Neuronal stem cell (in vitro differentiated cells): ENCODE results near the gene FAM8A1. TPM values are rescaled to one million over a fixed set of nuclear protein-coding genes. Genes with fewer than 3 reads are reported as not detected.

Experiments
- DNase-seq: peaks from one replicate; pipeline ENCODE4 v3.0.0-alpha.2; 2013; ENCODE audit warnings: low spot score
- H2AFZ ChIP-seq: one replicate; pipeline ENCODE4 v1.6.1; 2013; ENCODE audit warnings: mild to moderate bottlenecking, low read length, inconsistent platforms
- H2AK5ac ChIP-seq: 2 replicates; pipeline ENCODE4 v1.6.1; 2013; ENCODE audit warnings: low read depth, mild to moderate bottlenecking, inconsistent platforms, low read length, moderate library complexity, mixed read lengths
- H2BK120ac ChIP-seq: 2 replicates; pipeline ENCODE4 v1.6.1; 2013; ENCODE audit warnings: low read depth, mild to moderate bottlenecking, inconsistent platforms, low read length, moderate library complexity, mixed read lengths
- H2BK12ac ChIP-seq: one replicate; pipeline ENCODE4 v1.6.1; 2013; ENCODE audit warnings: low read length, inconsistent platforms
- H2BK15ac ChIP-seq: 2 replicates; pipeline ENCODE4 v1.6.1; 2013; ENCODE audit warnings: mild to moderate bottlenecking, low read length, inconsistent platforms, mixed read lengths
- H2BK5ac ChIP-seq: one replicate; pipeline ENCODE4 v1.6.1; 2013; ENCODE audit warnings: inconsistent platforms, mild to moderate bottlenecking, low read length, moderate library complexity
- H3K14ac ChIP-seq: one replicate; pipeline ENCODE4 v1.6.1; 2013; ENCODE audit warnings: low read length, inconsistent platforms
- H3K18ac ChIP-seq: 2 replicates; pipeline ENCODE4 v1.6.1; 2013; ENCODE audit warnings: low read length, inconsistent platforms
- H3K23ac ChIP-seq: 2 replicates; pipeline ENCODE4 v1.6.1; 2013; ENCODE audit warnings: low read depth, mild to moderate bottlenecking, mixed read lengths, low read length, inconsistent platforms; ENCODE audit not compliant: poor library complexity
- H3K27ac ChIP-seq: replicated peaks from 3 replicates; pipeline ENCODE4 v1.5.1; 2013; ENCODE audit warnings: low read length, inconsistent platforms
- H3K27me3 ChIP-seq, 3 experiments: 2 replicates each; pipeline ENCODE4 v1.6.1; 2013; ENCODE audit warnings: low read length in 3 of 3, mild to moderate bottlenecking in 2 of 3, inconsistent platforms in 1 of 3, low read depth in 1 of 3, mixed read lengths in 1 of 3, moderate library complexity in 1 of 3; ENCODE audit not compliant: control insufficient read depth in 3 of 3, insufficient read depth in 3 of 3
- H3K36me3 ChIP-seq, 2 donors: replicated peaks in 1 of 2; 2 replicates each; pipeline ENCODE4 v1.6.1; 2013; ENCODE audit warnings: low read length in 2 of 2; ENCODE audit not compliant: control insufficient read depth in 2 of 2, insufficient read depth in 2 of 2
- H3K4ac ChIP-seq: 2 replicates; pipeline ENCODE4 v1.6.1; 2013; ENCODE audit warnings: inconsistent platforms, mild to moderate bottlenecking, low read length, moderate library complexity
- H3K4me1 ChIP-seq, 2 donors: 1 replicate in 1 of 2; 2 replicates in 1 of 2; pipeline ENCODE4 v1.6.1; 2013; ENCODE audit warnings: low read length in 2 of 2, low read depth in 1 of 2; ENCODE audit not compliant: control insufficient read depth in 2 of 2, insufficient read depth in 1 of 2
- H3K4me2 ChIP-seq: one replicate; pipeline ENCODE4 v1.6.1; 2013; ENCODE audit warnings: mild to moderate bottlenecking, low read length, inconsistent platforms; ENCODE audit not compliant: insufficient read depth, poor library complexity, severe bottlenecking
- H3K4me3 ChIP-seq, 2 donors: 2 replicates each; pipeline ENCODE4 v1.5.1; 2013; ENCODE audit warnings: low read length in 2 of 2, mild to moderate bottlenecking in 2 of 2, inconsistent platforms in 1 of 2, moderate library complexity in 1 of 2
- H3K79me1 ChIP-seq: one replicate; pipeline ENCODE4 v1.6.1; 2013; ENCODE audit warnings: low read depth, mild to moderate bottlenecking, inconsistent platforms, low read length, moderate library complexity
- H3K9ac ChIP-seq: one replicate; pipeline ENCODE4 v1.6.1; 2013; ENCODE audit warnings: mild to moderate bottlenecking, low read depth, low read length, inconsistent platforms; ENCODE audit not compliant: poor library complexity
- H3K9me3 ChIP-seq, 2 donors: replicated peaks in 1 of 2; 2 replicates each; pipeline versions ENCODE3 to v1.6.1; 2013; ENCODE audit warnings: low read length in 2 of 2, mild to moderate bottlenecking in 2 of 2, inconsistent platforms in 1 of 2, low read depth in 1 of 2, mixed read lengths in 1 of 2, moderate library complexity in 1 of 2; ENCODE audit not compliant: control insufficient read depth in 2 of 2, insufficient read depth in 1 of 2
- H4K8ac ChIP-seq: one replicate; pipeline ENCODE4 v1.6.1; 2013; ENCODE audit warnings: low read depth, mild to moderate bottlenecking, inconsistent platforms, low read length, moderate library complexity
- H4K91ac ChIP-seq: one replicate; pipeline ENCODE4 v1.6.1; 2013; ENCODE audit warnings: low read length, low read depth, mild to moderate bottlenecking, inconsistent platforms; ENCODE audit not compliant: poor library complexity
- WGBS, 2 donors: extraction: QIAGEN DNeasy Blood & Tissue Kit; methylation state at CpG; one replicate each; pipeline ENCODE4 v1.1.7; 2013; ENCODE audit warnings: missing lambda C conversion rate in 2 of 2, mixed read lengths in 1 of 2; ENCODE audit not compliant: insufficient read length in 2 of 2, insufficient replicate concordance in 1 of 2; ENCODE audit errors: extremely low coverage in 2 of 2; 5-methylcytosine and 5-hydroxymethylcytosine counted together
- polyA plus RNA-seq, 2 experiments: library from polyadenylated mRNA; stranded (reverse); fragments of 200-250 nt; gene quantifications; one replicate each; pipeline ENCODE4 v1.2.3, GENCODE V29; 2013

Gene FAM8A1, protein sequence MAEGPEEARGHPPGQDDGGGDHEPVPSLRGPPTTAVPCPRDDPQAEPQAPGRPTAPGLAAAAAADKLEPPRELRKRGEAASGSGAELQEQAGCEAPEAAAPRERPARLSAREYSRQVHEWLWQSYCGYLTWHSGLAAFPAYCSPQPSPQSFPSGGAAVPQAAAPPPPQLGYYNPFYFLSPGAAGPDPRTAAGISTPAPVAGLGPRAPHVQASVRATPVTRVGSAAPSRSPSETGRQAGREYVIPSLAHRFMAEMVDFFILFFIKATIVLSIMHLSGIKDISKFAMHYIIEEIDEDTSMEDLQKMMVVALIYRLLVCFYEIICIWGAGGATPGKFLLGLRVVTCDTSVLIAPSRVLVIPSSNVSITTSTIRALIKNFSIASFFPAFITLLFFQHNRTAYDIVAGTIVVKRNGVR
- polyA plus RNA-seq (2013, experiment 1 of 2), result 16.1 TPM
- polyA plus RNA-seq (2013, experiment 2 of 2), result 16.3 TPM

DNA sequence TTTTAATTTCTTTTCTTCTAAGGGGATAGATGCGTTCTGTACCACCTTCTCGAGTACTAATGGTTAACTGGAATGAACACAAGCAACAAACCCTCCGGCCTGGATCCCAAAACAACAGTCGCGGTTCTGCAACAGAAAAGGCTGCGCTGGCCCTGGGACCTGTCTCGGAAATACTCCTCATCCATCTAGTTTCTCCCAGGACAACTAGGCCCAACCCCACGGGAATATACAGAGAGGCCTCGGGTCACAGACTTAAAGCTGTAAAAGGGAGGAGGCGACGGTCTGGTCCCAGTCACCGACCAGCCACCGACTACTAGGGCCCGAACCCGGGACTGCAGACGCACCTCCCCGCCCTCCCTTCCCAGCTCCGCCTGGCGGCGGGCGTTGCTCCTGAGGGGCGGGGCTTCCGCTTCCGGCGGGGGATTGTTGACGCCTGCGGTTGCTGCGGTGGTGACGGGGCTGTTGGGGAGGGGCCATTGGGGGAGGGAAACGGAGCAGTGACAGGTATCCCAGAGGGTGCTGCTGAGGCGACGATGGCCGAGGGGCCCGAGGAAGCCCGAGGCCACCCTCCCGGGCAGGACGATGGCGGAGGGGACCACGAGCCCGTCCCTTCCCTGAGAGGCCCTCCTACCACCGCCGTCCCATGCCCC is at the start of gene FAM8A1:
FAM8A1 (plus strand) TSS at position 426 of the 650 bp plus-strand sequence; CDS start at position 534, 108 bp downstream.
- peak within 1 kb of the TSS; percentile 94 for H3K23ac ChIP-seq
- no peaks in the 10 kb centered on the region for H3K79me1 ChIP-seq
- H3K9ac ChIP-seq, result peak within 1 kb of the TSS; percentile 90
- peak within 1 kb of the TSS; percentile 81 for H2BK15ac ChIP-seq
- peaks cover 0 to 18% of the 10 kb centered on the region in 2 donors for H3K36me3 ChIP-seq
- peak within 1 kb of the TSS; percentile 91 for H2AFZ ChIP-seq
- H4K91ac ChIP-seq, result no peak within 1 kb of the TSS
- peak within 1 kb of the TSS; percentile 93 for H3K4me2 ChIP-seq
- H2BK12ac ChIP-seq, result no peak within 1 kb of the TSS
- H3K14ac ChIP-seq, result peak within 1 kb of the TSS; percentile 47
- H3K4ac ChIP-seq, result no peak within 1 kb of the TSS
- peak; percentile 88 for DNase-seq
- H2AK5ac ChIP-seq, result peak within 1 kb of the TSS; percentile 52
- no peak within 1 kb of the TSS for H4K8ac ChIP-seq
- peak within 1 kb of the TSS; percentile 57 for H3K27ac ChIP-seq
- peak within 1 kb of the TSS; percentile 71 for H2BK5ac ChIP-seq
- peak within 1 kb of the TSS; percentile 64 to 99 for H3K4me3 ChIP-seq
- no peaks in the 10 kb centered on the region for H3K9me3 ChIP-seq
- H2BK120ac ChIP-seq, result no peak within 1 kb of the TSS
- peak within 1 kb of the TSS; percentile 93 for H3K18ac ChIP-seq
- no CpG with 5 or more reads among the region's 42 CpGs for WGBS, 2 donors
- peaks cover 3 to 4% of the 10 kb centered on the region in 2 donors for H3K4me1 ChIP-seq
- no peaks in the 10 kb centered on the region for H3K27me3 ChIP-seq

DNA sequence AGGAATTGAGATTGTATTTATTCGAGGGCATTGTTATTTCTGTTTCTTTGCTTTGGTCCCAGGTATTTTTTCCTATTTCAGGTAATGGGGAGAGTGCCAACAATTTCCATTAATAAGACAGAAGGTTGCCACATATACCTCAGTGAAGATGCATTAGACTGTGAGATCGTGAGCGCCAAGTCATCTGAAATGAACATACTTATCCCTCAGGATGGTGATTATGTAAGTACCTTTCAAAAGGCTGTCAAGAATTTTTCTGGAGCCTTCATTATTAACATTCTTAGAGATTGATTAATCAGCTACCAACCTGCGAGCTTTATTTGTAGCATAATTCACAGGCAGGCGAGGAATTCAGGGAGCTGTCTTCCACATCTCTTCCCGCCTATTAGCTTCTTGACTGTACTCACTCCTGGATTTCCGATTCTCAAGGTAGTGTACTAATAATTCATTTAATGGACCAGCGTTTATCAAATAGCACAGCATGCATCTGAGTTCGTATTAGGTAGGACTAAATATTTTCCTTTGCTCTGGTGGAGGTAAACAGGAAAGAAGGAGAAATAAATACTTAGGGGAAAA is 48.6 kb upstream of the FAM8A1 start:
- no peaks in the 10 kb centered on the region for H3K27me3 ChIP-seq

DNA sequence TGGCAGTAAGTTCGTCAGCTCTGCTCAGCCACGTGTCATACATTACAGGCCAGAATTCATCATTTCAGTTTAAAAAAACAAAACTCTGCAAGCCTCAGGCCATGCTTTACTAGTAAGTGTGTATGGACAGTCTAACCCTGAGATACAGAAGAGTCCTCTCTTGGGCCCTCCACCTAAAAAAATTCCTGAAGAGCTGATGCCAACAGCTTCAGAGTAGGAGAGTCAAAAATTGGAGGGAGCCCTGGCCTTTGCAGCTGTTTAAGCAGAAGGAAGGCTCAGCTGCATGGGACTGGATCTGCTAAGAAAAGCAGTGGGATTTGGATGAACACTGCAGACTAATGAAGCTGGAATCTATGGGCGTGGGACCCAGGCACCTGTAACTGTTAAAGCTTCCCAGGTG is 47.2 kb upstream of the FAM8A1 start:
- Histone ChIP-seq H2AK5ac (no peak overlapping the region), H3K36me3 (peaks cover 17 to 42% of the 10 kb centered on the region in 2 donors)
- no CpG with 5 or more reads among the region's 3 CpGs for WGBS, 2 donors

More for the DNA sequence above, 48.6 kb upstream of the FAM8A1 start:
- Histone ChIP-seq H3K4me1 (no peaks in the 10 kb centered on the region), H3K4me2 (no peak overlapping the region), H2BK15ac (no peak overlapping the region), H3K36me3 (peaks cover 17 to 38% of the 10 kb centered on the region in 2 donors), H3K4me3 (no peak overlapping the region), H3K9ac (no peak overlapping the region), H3K79me1 (no peaks in the 10 kb centered on the region), H4K91ac (no peak overlapping the region), H2BK5ac (no peak overlapping the region), H3K14ac (no peak overlapping the region), H4K8ac (no peak overlapping the region), H3K18ac (no peak overlapping the region), H3K9me3 (no peaks in the 10 kb centered on the region), H3K27ac (no peak overlapping the region), H2AK5ac (no peak overlapping the region), H3K4ac (no peak overlapping the region), H2AFZ (no peak overlapping the region), H3K23ac (no peak overlapping the region), H2BK120ac (no peak overlapping the region), H2BK12ac (no peak overlapping the region)
- no CpG with 5 or more reads among the region's 9 CpGs for WGBS, 2 donors
- DNase-seq, result no peak

DNA sequence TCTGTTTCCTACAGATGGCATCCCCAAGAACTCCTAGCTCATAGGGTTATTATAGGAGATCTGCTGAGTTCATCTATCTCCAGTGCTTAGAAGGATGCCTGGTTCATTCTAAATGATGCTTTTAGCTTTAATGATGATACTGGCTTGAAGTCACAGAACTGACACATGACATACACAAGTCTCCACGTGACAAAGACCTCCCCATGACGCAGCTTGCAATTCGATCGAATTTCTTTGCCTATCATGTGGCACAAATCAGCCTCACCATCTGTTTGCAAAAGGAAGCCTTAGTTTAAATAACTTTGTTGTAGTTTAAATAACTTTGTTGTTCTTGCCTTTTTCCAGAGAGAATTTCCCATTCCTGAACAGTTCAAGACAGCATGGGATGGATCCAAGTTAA is 44.1 kb upstream of the FAM8A1 start:
- H2BK15ac ChIP-seq, result no peak overlapping the region
- no peak overlapping the region for H2BK5ac ChIP-seq
- H4K91ac ChIP-seq, result no peak overlapping the region
- H3K18ac ChIP-seq, result no peak overlapping the region
- no peak overlapping the region for H3K9ac ChIP-seq
- no peaks in the 10 kb centered on the region for H3K27me3 ChIP-seq
- no peak overlapping the region for H3K14ac ChIP-seq
- H3K27ac ChIP-seq, result no peak overlapping the region
- no peak overlapping the region for H2BK12ac ChIP-seq
- no peaks in the 10 kb centered on the region for H3K9me3 ChIP-seq
- peaks cover 15 to 41% of the 10 kb centered on the region in 2 donors for H3K36me3 ChIP-seq
- no peak overlapping the region for H2AFZ ChIP-seq
- no peak overlapping the region for H3K4me3 ChIP-seq
- no peak overlapping the region for H3K23ac ChIP-seq
- no peaks in the 10 kb centered on the region for H3K4me1 ChIP-seq
- H4K8ac ChIP-seq, result no peak overlapping the region
- no CpG with 5 or more reads among the region's 4 CpGs for WGBS, 2 donors
- H3K4ac ChIP-seq, result no peak overlapping the region
- no peak overlapping the region for H2BK120ac ChIP-seq
- H3K79me1 ChIP-seq, result no peaks in the 10 kb centered on the region
- no peak for DNase-seq
- no peak overlapping the region for H3K4me2 ChIP-seq
- no peak overlapping the region for H2AK5ac ChIP-seq

More for the DNA sequence above, 47.2 kb upstream of the FAM8A1 start:
- no peaks in the 10 kb centered on the region for H3K27me3 ChIP-seq
- no peaks in the 10 kb centered on the region for H3K79me1 ChIP-seq
- no peak overlapping the region for H3K18ac ChIP-seq
- no peak overlapping the region for H2AFZ ChIP-seq
- DNase-seq, result no peak
- H4K91ac ChIP-seq, result no peak overlapping the region
- no peak overlapping the region for H2BK120ac ChIP-seq
- H3K9ac ChIP-seq, result no peak overlapping the region
- no peak overlapping the region for H3K4me2 ChIP-seq
- no peak overlapping the region for H3K4me3 ChIP-seq
- H3K23ac ChIP-seq, result no peak overlapping the region
- H4K8ac ChIP-seq, result no peak overlapping the region
- H2BK12ac ChIP-seq, result no peak overlapping the region
- no peak overlapping the region for H3K4ac ChIP-seq
- H3K27ac ChIP-seq, result no peak overlapping the region
- no peaks in the 10 kb centered on the region for H3K9me3 ChIP-seq
- no peaks in the 10 kb centered on the region for H3K4me1 ChIP-seq
- H3K14ac ChIP-seq, result no peak overlapping the region
- H2BK5ac ChIP-seq, result no peak overlapping the region
- no peak overlapping the region for H2BK15ac ChIP-seq
